Astrocyte (in vitro differentiated cells and primary cell): Measurements from ENCODE around the gene DENND2A. TPM values are rescaled to one million over a fixed set of nuclear protein-coding genes. Genes with fewer than 3 reads are reported as not detected.

ENCODE experiments used
- DNase-seq: peaks from one replicate; pipeline ENCODE4 v3.0.0-alpha.2; 2010; ENCODE audit warnings: low read depth
- FAIRE-seq: peaks from 2 replicates; lab custom pipeline; 2011; peaks lifted over from hg19 to GRCh38; lab: Jason Lieb, UNC
- H2AFZ ChIP-seq: 2 replicates; pipeline ENCODE4 v1.6.0; 2012; ENCODE audit warnings: low read depth, low read length, inconsistent platforms
- H3K27ac ChIP-seq: 2 replicates; pipeline ENCODE4 v1.5.1; 2011; ENCODE audit warnings: low read depth, low read length, inconsistent platforms
- H3K27me3 ChIP-seq: 2 replicates; pipeline ENCODE4 v1.6.0; 2011; ENCODE audit warnings: low read length, inconsistent platforms; ENCODE audit not compliant: insufficient read depth
- H3K36me3 ChIP-seq: 2 replicates; pipeline ENCODE4 v1.5.1; 2011; ENCODE audit warnings: low read length, inconsistent platforms; ENCODE audit not compliant: insufficient read depth
- H3K4me1 ChIP-seq: 2 replicates; pipeline ENCODE4 v1.5.1; 2011; ENCODE audit warnings: low read length, inconsistent platforms; ENCODE audit not compliant: insufficient read depth
- H3K4me2 ChIP-seq: 2 replicates; pipeline ENCODE4 v1.6.0; 2012; ENCODE audit warnings: low read length, inconsistent platforms
- H3K4me3 ChIP-seq: 2 replicates; pipeline ENCODE4 v1.5.1; 2011; ENCODE audit warnings: low read depth, mild to moderate bottlenecking, low read length, inconsistent platforms; ENCODE audit not compliant: insufficient read depth
- H3K79me2 ChIP-seq: 2 replicates; pipeline ENCODE4 v1.6.0; 2012; ENCODE audit warnings: mild to moderate bottlenecking, low read length, inconsistent platforms; ENCODE audit not compliant: insufficient read depth
- H3K9ac ChIP-seq: 2 replicates; pipeline ENCODE4 v1.6.0; 2012; ENCODE audit warnings: mild to moderate bottlenecking, low read length, inconsistent platforms
- H3K9me3 ChIP-seq: 2 replicates; pipeline ENCODE4 v1.5.1; 2012; ENCODE audit warnings: low read depth, mild to moderate bottlenecking, low read length, inconsistent platforms; ENCODE audit not compliant: insufficient read depth
- H4K20me1 ChIP-seq: 2 replicates; pipeline ENCODE4 v1.6.0; 2012; ENCODE audit warnings: low read length, inconsistent platforms; ENCODE audit not compliant: insufficient read depth
- H3K27ac Mint-ChIP-seq: one replicate; pipeline ENCODE4 v1.8.0; 2021; ENCODE audit warnings: mild to moderate bottlenecking, mixed read lengths; ENCODE audit not compliant: unreplicated experiment
- H3K27me3 Mint-ChIP-seq: one replicate; pipeline ENCODE4 v1.8.0; 2021; ENCODE audit warnings: low read depth, mixed read lengths; ENCODE audit not compliant: unreplicated experiment
- H3K36me3 Mint-ChIP-seq: one replicate; pipeline ENCODE4 v1.8.0; 2021; ENCODE audit warnings: low read depth, mixed read lengths; ENCODE audit not compliant: unreplicated experiment
- H3K4me1 Mint-ChIP-seq: one replicate; pipeline ENCODE4 v1.8.0; 2021; ENCODE audit warnings: low read depth, mixed read lengths; ENCODE audit not compliant: unreplicated experiment
- H3K4me3 Mint-ChIP-seq: one replicate; pipeline ENCODE4 v1.8.0; 2021; ENCODE audit warnings: mild to moderate bottlenecking, moderate library complexity, mixed read lengths; ENCODE audit not compliant: unreplicated experiment
- H3K9me3 Mint-ChIP-seq: one replicate; pipeline ENCODE4 v1.8.0; 2021; ENCODE audit warnings: mild to moderate bottlenecking, mixed read lengths; ENCODE audit not compliant: unreplicated experiment
- CTCF ChIP-seq: IDR thresholded peaks from 2 replicates; pipeline ENCODE4 v1.5.1; 2011; ENCODE audit warnings: low read depth, mild to moderate bottlenecking, inconsistent platforms, low read length, moderate library complexity; ENCODE audit not compliant: insufficient read depth
- EZH2 ChIP-seq: IDR thresholded peaks from 2 replicates; pipeline ENCODE4 v1.6.1; 2012; ENCODE audit warnings: mild to moderate bottlenecking, low read length, inconsistent platforms; ENCODE audit not compliant: insufficient read depth
- total RNA-seq: library from RNA; stranded (reverse); gene quantifications from 2 replicates; pipeline ENCODE4 v1.2.1, GENCODE V29; 2021

DENND2A gene
- total RNA-seq, 1 donor from 2014 or later, result 42.1 TPM

- Histone ChIP-seq H2AFZ (peak overlapping the region; percentile 52), H3K9ac (no peak overlapping the region), H3K79me2 (no peaks in the 10 kb centered on the region), H3K4me1 (peaks cover 10% of the 10 kb centered on the region), H3K27me3 (no peaks in the 10 kb centered on the region), H3K9me3 (no peaks in the 10 kb centered on the region), H3K4me2 (peak overlapping the region; percentile 30), H3K4me3 (no peak overlapping the region), H3K27ac (no peak overlapping the region), H4K20me1 (no peaks in the 10 kb centered on the region), H3K36me3 (no peaks in the 10 kb centered on the region)
- H3K36me3 Mint-ChIP-seq, result peaks cover 15% of the 10 kb centered on the region
- no peak for FAIRE-seq
- peak overlapping the region; percentile 29 for H3K4me3 Mint-ChIP-seq
- peak; percentile 54 for DNase-seq
- TF ChIP-seq EZH2, result no peak
- TF ChIP-seq CTCF, result no peak
- peaks cover 15% of the 10 kb centered on the region for H3K4me1 Mint-ChIP-seq
- peak overlapping the region; percentile 21 for H3K27ac Mint-ChIP-seq
- peaks cover 1% of the 10 kb centered on the region for H3K9me3 Mint-ChIP-seq
- H3K27me3 Mint-ChIP-seq, result no peaks in the 10 kb centered on the region
Observed at GRCh38 chr7:140526787-140527664, 113.6 kb downstream of the DENND2A start.

DNA sequence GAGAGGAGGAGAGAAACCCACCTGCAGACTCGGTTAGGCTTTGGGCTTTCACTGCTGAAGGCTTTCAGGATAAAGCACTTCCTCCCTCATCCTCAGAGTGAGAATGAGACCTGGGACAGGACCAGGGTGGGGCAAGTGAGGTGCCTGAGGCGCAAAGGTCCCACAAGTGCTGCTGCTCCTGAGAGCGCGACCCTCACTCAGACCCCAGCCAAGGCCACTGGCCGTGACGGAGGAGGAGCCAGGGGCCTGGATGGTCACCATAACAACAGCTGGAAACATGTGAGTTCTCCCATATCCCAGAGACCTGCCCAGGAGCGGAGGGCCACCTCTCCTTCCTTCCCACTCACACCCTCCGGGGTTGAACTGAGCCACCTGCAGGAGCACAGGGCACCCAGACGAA lies 114.4 kb downstream of the DENND2A start:
- H3K27ac Mint-ChIP-seq, result peak overlapping the region; percentile 18
- H3K4me3 Mint-ChIP-seq, result no peak overlapping the region
- H3K36me3 ChIP-seq, result no peaks in the 10 kb centered on the region
- peaks cover 15% of the 10 kb centered on the region for H3K4me1 Mint-ChIP-seq
- no peaks in the 10 kb centered on the region for H4K20me1 ChIP-seq
- no peaks in the 10 kb centered on the region for H3K27me3 ChIP-seq
- H3K4me1 ChIP-seq, result peaks cover 10% of the 10 kb centered on the region
- no peaks in the 10 kb centered on the region for H3K79me2 ChIP-seq
- H3K9ac ChIP-seq, result no peak overlapping the region
- no peak overlapping the region for H2AFZ ChIP-seq
- H3K4me3 ChIP-seq, result no peak overlapping the region
- no peak for TF ChIP-seq EZH2
- no peak for TF ChIP-seq CTCF
- peaks cover 21% of the 10 kb centered on the region for H3K36me3 Mint-ChIP-seq
- no peaks in the 10 kb centered on the region for H3K9me3 ChIP-seq
- FAIRE-seq, result no peak
- H3K27me3 Mint-ChIP-seq, result no peaks in the 10 kb centered on the region
- peaks cover 1% of the 10 kb centered on the region for H3K9me3 Mint-ChIP-seq
- H3K27ac ChIP-seq, result no peak overlapping the region
- DNase-seq, result no peak
- no peak overlapping the region for H3K4me2 ChIP-seq

DNA sequence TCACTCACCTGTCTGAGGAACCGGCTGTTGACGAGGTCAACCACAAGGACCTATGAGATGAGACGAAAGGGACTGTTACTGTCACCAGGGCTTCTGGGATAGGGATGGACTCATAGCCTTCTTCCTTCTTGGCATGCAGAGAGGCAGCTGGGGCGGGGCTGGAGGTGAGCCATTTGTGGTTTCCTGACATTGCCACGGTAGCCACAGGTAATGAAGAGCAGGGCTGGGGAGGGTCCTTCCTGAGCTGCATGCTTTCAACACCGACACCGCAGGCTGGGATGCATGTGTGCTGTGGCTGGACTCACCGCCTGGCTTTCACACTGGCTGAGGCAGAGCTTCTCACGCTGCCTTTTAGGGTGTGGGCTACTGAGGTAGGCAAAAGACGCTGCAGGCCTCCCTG lies 114.9 kb downstream of the DENND2A start:
- no peak overlapping the region for H3K4me2 ChIP-seq
- TF ChIP-seq EZH2, result no peak
- no peak for TF ChIP-seq CTCF
- no peaks in the 10 kb centered on the region for H3K36me3 ChIP-seq
- H3K27ac ChIP-seq, result no peak overlapping the region
- Mint-ChIP-seq H3K27me3 (no peaks in the 10 kb centered on the region), H3K36me3 (peaks cover 23% of the 10 kb centered on the region), H3K9me3 (peaks cover 1% of the 10 kb centered on the region), H3K4me3 (no peak overlapping the region), H3K4me1 (peaks cover 15% of the 10 kb centered on the region), H3K27ac (peak overlapping the region; percentile 18)
- peaks cover 10% of the 10 kb centered on the region for H3K4me1 ChIP-seq
- H3K4me3 ChIP-seq, result no peak overlapping the region
- H3K9ac ChIP-seq, result no peak overlapping the region
- H2AFZ ChIP-seq, result no peak overlapping the region
- H3K79me2 ChIP-seq, result no peaks in the 10 kb centered on the region
- no peak for FAIRE-seq
- DNase-seq, result peak; percentile 76
- H3K27me3 ChIP-seq, result no peaks in the 10 kb centered on the region
- no peaks in the 10 kb centered on the region for H3K9me3 ChIP-seq
- H4K20me1 ChIP-seq, result no peaks in the 10 kb centered on the region
